Thoracic aorta (tissue), 2 donors: ENCODE results near the gene IFT172. TPM values are rescaled to one million over a fixed set of nuclear protein-coding genes. Genes with fewer than 3 reads are reported as not detected.

Source experiments
- ATAC-seq: fragments of 150-250 bp; one replicate; pipeline ENCODE4 v1.8.0; 2017; ENCODE audit warnings: low read depth; ENCODE audit not compliant: insufficient number of reproducible peaks, low FRiP score
- DNase-seq: peaks from one replicate; pipeline ENCODE4 v3.0.0-alpha.2; 2020; ENCODE audit warnings: low spot score
- H3K27ac ChIP-seq, 2 donors: fragments of 200-600 bp; sonication (generic); 1 replicate in 1 of 2; 2 replicates in 1 of 2; pipeline ENCODE4 v1.5.1; 2016; ENCODE audit warnings: mild to moderate bottlenecking in 2 of 2, moderate library complexity in 2 of 2
- H3K27me3 ChIP-seq: fragments of 200-600 bp; sonication (generic); replicated peaks from 2 replicates; pipeline ENCODE4 v1.6.0; 2016; ENCODE audit warnings: mild to moderate bottlenecking; ENCODE audit not compliant: insufficient read depth
- H3K36me3 ChIP-seq: fragments of 200-600 bp; sonication (generic); one replicate; pipeline ENCODE4 v1.5.1; 2016
- H3K4me1 ChIP-seq, 2 donors: fragments of 200-600 bp; sonication (generic); 1 replicate in 1 of 2; 2 replicates in 1 of 2; pipeline versions ENCODE4 v1.5.1 to v1.6.0; 2016; ENCODE audit warnings: low read depth in 2 of 2, mild to moderate bottlenecking in 1 of 2; ENCODE audit not compliant: control insufficient read depth in 1 of 2
- H3K4me3 ChIP-seq: fragments of 200-600 bp; sonication (generic); 2 replicates; pipeline ENCODE4 v1.5.1; 2016; ENCODE audit warnings: mild to moderate bottlenecking
- H3K9me3 ChIP-seq: fragments of 200-600 bp; sonication (generic); 2 replicates; pipeline ENCODE4 v1.5.1; 2016
- total RNA-seq, 2 donors: library from RNA; depleted of rRNA; stranded (reverse); fragments of >200 nt; gene quantifications; one replicate each; pipeline versions ENCODE4 v1.1.0 to v1.2.3, GENCODE V29; 2016
- TF ChIP-seq, protein P1 (sequence below): fragments of 200-600 bp; sonication (generic); IDR thresholded peaks from one replicate; pipeline ENCODE4 v1.5.1; 2019; ENCODE audit warnings: antibody characterized with exemption

Gene IFT172
- total RNA-seq, 2 donors from 2014 or later, result 33.0 to 45.6 TPM

DNA sequence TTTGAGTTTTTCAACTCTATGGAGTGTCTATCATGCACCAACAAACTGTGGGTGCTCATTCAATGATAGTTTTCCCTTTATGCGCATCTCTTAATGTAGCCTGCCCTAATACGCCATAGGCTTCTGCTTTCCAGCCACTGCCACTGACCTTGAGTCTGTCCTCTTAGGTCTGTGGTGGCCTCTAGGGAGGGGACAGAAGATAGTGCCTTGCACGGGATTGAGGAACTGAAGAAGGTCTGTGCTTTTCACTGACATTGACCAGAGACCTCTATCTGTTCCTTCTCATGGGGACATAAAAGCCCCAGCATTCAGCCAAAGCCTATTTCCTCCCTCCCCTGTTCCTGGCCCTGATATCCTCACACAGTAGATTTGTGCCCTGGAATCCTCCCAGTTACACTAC, 9.4 kb upstream of the IFT172 start:
- Histone ChIP-seq H3K4me1 (peaks cover 3 to 4% of the 10 kb centered on the region in 2 donors), H3K9me3 (no peaks in the 10 kb centered on the region), H3K36me3 (no peaks in the 10 kb centered on the region), H3K4me3 (no peak overlapping the region), H3K27me3 (no peaks in the 10 kb centered on the region), H3K27ac (no peak overlapping the region)
- no peak for DNase-seq
- TF ChIP-seq, protein P1, sequence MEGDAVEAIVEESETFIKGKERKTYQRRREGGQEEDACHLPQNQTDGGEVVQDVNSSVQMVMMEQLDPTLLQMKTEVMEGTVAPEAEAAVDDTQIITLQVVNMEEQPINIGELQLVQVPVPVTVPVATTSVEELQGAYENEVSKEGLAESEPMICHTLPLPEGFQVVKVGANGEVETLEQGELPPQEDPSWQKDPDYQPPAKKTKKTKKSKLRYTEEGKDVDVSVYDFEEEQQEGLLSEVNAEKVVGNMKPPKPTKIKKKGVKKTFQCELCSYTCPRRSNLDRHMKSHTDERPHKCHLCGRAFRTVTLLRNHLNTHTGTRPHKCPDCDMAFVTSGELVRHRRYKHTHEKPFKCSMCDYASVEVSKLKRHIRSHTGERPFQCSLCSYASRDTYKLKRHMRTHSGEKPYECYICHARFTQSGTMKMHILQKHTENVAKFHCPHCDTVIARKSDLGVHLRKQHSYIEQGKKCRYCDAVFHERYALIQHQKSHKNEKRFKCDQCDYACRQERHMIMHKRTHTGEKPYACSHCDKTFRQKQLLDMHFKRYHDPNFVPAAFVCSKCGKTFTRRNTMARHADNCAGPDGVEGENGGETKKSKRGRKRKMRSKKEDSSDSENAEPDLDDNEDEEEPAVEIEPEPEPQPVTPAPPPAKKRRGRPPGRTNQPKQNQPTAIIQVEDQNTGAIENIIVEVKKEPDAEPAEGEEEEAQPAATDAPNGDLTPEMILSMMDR, result no peak
- no peak for ATAC-seq

DNA sequence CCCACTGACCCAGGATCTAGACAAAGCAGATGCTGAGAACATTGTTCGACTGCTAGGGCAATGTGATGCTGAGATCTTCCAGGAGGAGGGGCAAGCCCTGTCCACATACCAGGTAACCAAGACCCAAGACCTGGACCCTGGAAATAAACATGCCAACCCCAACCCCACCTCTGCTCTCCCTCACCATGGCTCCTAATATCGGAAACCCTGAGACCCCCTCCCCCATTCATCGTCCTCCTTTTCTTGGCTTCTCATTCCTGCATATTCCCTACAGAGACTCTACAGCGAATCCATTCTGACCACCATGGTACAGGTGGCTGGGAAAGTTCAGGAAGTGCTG, 7.7 kb upstream of the IFT172 start:
- H3K9me3 ChIP-seq, result no peaks in the 10 kb centered on the region
- H3K4me3 ChIP-seq, result no peak overlapping the region
- H3K4me1 ChIP-seq, result peaks cover 3 to 4% of the 10 kb centered on the region in 2 donors
- no peak overlapping the region for H3K27ac ChIP-seq
- no peaks in the 10 kb centered on the region for H3K27me3 ChIP-seq
- no peak for ATAC-seq
- TF ChIP-seq, protein P1, result no peak
- DNase-seq, result no peak
- no peaks in the 10 kb centered on the region for H3K36me3 ChIP-seq

DNA sequence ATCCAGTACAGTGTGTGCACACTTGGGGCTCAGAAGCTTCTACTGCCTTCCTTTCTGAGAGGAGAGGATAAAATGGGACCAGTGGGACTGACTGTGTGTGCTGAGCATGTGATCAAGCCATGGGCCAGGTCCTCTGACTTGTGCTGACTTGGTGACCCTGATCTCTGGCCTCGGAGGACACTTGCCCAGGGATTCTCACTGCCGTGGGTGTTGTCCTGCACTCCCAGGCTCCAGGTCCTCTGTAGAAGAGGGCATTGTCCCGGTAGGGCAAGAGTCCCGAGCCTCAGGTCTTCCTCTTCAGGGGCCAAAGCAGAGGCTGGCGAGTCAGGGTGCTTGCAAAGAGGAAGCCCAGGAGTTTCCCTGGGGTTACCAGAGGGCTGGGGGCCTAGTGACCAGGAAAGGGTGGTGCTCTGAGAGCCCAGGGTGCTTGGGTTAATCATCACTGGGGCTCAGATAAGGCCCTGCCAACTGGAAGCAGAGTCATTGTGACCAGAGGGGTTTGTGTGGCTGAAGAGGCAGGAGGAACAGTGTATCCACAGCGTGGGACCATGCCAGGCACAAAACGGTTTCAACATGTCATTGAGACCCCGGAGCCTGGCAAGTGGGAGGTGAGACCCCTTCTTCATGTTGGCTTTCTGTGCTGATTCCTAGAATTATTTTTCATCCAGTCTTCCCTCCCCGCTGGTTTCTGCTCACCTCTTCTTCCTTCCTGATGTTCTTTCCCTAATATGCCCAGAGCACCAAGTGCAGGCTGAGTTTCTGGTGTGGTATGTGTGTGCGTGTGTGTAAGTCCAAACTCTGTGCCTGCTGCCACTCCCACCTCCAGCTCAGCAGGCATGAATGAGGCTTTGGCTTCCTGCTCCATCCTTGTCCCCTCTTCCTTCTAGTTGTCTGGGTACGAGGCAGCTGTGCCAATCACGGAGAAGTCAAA, 7.1 kb upstream of the IFT172 start, which contains the start of gene GCKR:
GCKR (plus strand) TSS at position 483 of the 931 bp plus-strand sequence; CDS start at position 549, 66 bp downstream.
- DNase-seq, result no peak
- peaks cover 3 to 4% of the 10 kb centered on the region in 2 donors for H3K4me1 ChIP-seq
- no peak within 1 kb of the TSS for H3K27ac ChIP-seq
- peak within 1 kb of the TSS; percentile 88 for H3K4me3 ChIP-seq
- no peaks in the 10 kb centered on the region for H3K27me3 ChIP-seq
- H3K9me3 ChIP-seq, result no peaks in the 10 kb centered on the region
- ATAC-seq, result no peak
- no peaks in the 10 kb centered on the region for H3K36me3 ChIP-seq
- TF ChIP-seq, protein P1, result no peak

DNA sequence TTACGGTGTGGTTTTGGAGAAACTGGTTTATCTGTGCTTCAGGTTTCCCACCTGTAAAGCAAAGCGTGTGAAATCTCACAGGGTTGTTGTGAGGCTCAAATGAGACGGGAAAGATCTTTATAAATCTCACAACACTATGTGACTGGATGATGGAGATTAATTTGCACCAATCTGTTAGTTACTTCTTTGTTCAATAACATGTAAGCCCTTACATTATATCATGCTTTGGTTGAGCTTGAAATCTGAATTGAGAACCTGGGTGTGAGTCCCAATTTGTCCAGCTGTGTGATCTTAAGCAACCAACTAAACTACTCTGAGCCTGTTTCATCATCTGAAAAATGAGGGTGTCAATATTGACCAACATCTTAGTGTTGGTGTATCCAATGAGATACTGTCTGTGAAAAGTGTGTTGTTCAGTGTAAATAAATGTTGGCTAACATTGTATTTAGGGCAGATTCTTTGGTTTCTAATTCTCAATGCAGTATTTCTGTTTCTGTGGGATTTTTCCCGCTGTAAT, 6.4 kb upstream of the IFT172 start:
- DNase-seq (no peak), ATAC-seq (no peak)
- no peaks in the 10 kb centered on the region for H3K9me3 ChIP-seq
- H3K4me1 ChIP-seq, result peaks cover 3 to 4% of the 10 kb centered on the region in 2 donors
- no peak overlapping the region for H3K27ac ChIP-seq
- H3K36me3 ChIP-seq, result no peaks in the 10 kb centered on the region
- no peaks in the 10 kb centered on the region for H3K27me3 ChIP-seq
- peak overlapping the region; percentile 88 for H3K4me3 ChIP-seq
- TF ChIP-seq, protein P1, result no peak

DNA sequence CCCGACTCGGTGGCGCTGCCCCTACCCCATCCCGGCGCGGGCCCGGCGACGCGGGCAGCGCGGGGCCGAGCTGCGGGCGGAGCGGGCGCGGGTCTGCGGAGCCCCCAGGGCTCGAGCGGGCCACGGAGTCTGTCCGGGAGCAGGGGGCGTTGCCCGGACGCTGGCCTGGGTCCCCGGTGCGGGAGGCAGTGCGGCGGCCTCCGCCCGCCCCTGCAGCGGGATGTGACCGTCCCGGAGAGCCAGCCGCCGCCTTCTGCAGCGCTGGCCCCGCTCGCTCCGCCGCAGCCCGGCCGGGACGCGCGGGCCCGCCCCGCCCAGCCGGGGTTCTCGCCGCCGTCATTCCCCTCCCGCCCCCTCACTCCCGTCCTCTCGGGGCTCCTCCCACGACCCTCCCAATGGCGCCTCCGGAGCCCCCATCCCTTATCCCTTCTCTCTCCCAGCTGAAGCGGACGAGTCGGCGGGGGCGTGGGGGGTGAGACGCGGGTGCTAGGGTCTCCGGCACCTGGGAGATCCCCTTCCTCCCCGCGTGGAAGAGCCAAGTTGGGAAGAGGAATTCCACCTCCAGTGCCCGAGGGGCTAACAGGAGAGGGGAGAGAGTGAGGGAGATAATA, 5.5 kb upstream of the IFT172 start, which contains the start of gene FNDC4:
FNDC4 (minus strand) TSS at position 257 of the 611 bp plus-strand sequence. CDS start 521 bp downstream, outside the sequence.
- Histone ChIP-seq H3K36me3 (no peaks in the 10 kb centered on the region), H3K4me3 (peak within 1 kb of the TSS; percentile 88), H3K4me1 (peaks cover 3 to 11% of the 10 kb centered on the region in 2 donors), H3K27ac (peak within 1 kb of the TSS; percentile 68 to 81), H3K27me3 (no peaks in the 10 kb centered on the region), H3K9me3 (no peaks in the 10 kb centered on the region)
- DNase-seq (no peak), ATAC-seq (peak; percentile 15)
- TF ChIP-seq, protein P1, result no peak
